Panc1 (cell line): Measurements from ENCODE around the gene ZFP36L1.

Experiments
- POLR2AphosphoS5 ChIP-seq: IDR thresholded peaks from 2 replicates; pipeline ENCODE4 v1.6.1; 2012; ENCODE audit warnings: mild to moderate bottlenecking, low read depth, low read length, moderate library complexity
- REST ChIP-seq, 2 experiments: IDR thresholded peaks; 2 replicates each; pipeline ENCODE4 v1.6.1; 2011 to 2012; ENCODE audit warnings: low read depth in 2 of 2, control low read depth in 1 of 2, low read length in 1 of 2, mild to moderate bottlenecking in 1 of 2, moderate library complexity in 1 of 2; ENCODE audit not compliant: insufficient read depth in 1 of 2
- SIN3A ChIP-seq: IDR thresholded peaks from 2 replicates; pipeline ENCODE4 v1.6.1; 2012; ENCODE audit warnings: low read depth, mild to moderate bottlenecking, low read length, moderate library complexity, borderline replicate concordance; ENCODE audit not compliant: insufficient read depth
- TCF7L2 ChIP-seq: IDR thresholded peaks from 2 replicates; pipeline ENCODE4 v1.6.1; 2011; ENCODE audit warnings: mild to moderate bottlenecking, low read depth, low read length, inconsistent platforms
- TF ChIP-seq, protein P1 (sequence below): fragments of 450-650 bp; IDR thresholded peaks from 2 replicates; pipeline ENCODE4 v1.5.1; 2017; ENCODE audit warnings: mild to moderate bottlenecking

- TF ChIP-seq, protein P1, sequence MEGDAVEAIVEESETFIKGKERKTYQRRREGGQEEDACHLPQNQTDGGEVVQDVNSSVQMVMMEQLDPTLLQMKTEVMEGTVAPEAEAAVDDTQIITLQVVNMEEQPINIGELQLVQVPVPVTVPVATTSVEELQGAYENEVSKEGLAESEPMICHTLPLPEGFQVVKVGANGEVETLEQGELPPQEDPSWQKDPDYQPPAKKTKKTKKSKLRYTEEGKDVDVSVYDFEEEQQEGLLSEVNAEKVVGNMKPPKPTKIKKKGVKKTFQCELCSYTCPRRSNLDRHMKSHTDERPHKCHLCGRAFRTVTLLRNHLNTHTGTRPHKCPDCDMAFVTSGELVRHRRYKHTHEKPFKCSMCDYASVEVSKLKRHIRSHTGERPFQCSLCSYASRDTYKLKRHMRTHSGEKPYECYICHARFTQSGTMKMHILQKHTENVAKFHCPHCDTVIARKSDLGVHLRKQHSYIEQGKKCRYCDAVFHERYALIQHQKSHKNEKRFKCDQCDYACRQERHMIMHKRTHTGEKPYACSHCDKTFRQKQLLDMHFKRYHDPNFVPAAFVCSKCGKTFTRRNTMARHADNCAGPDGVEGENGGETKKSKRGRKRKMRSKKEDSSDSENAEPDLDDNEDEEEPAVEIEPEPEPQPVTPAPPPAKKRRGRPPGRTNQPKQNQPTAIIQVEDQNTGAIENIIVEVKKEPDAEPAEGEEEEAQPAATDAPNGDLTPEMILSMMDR, result no peak
- TF ChIP-seq REST (IDR thresholded peaks at IDR 0.05; ENCODE audit: insufficient read depth in 1 of 2, low read depth in 2 of 2, low read length in 1 of 2) (no peak), TCF7L2 (no peak), POLR2AphosphoS5 (no peak), SIN3A (no peak)
Observed at GRCh38 chr14:68785534-68786490, 7.1 kb downstream of the ZFP36L1 start.
